Activated B cell treated with CpG ODN at 0.5 μM for 24 hours (primary cell): ENCODE data around the gene GPS2. TPM values are rescaled to one million over a fixed set of nuclear protein-coding genes. Genes with fewer than 3 reads are reported as not detected.

Experiments
- ATAC-seq: fragments of 200-7000 bp; cut with Tn5 transposase; one replicate; pipeline ENCODE4 v1.10.0; 2021; ENCODE audit warnings: low read depth, mild to moderate bottlenecking, moderate library complexity
- CTCF ChIA-PET: fragments of 350-600 bp; sonication (Branson Sonifier 250); formaldehyde crosslinking; loops from one replicate; lab custom pipeline; 2021; ENCODE audit warnings: antibody characterized with exemption; lab: Charles Lee
- POLR2A ChIA-PET: fragments of 350-600 bp; sonication (Branson Sonifier 250); formaldehyde crosslinking; loops from one replicate; lab custom pipeline; 2021; ENCODE audit warnings: antibody characterized with exemption; lab: Charles Lee
- DNase-seq: peaks from one replicate; pipeline ENCODE4 v3.0.0; 2022
- H3K27ac Mint-ChIP-seq: one replicate; pipeline ENCODE4 v1.8.0; 2020; ENCODE audit warnings: mixed read lengths
- H3K27me3 Mint-ChIP-seq: one replicate; pipeline ENCODE4 v1.8.0; 2021; ENCODE audit warnings: mixed read lengths
- H3K36me3 Mint-ChIP-seq: one replicate; pipeline ENCODE4 v1.8.0; 2021; ENCODE audit warnings: low read depth, mixed read lengths
- H3K4me1 Mint-ChIP-seq: one replicate; pipeline ENCODE4 v1.8.0; 2021; ENCODE audit warnings: mixed read lengths
- H3K4me3 Mint-ChIP-seq: one replicate; pipeline ENCODE4 v1.8.0; 2020; ENCODE audit warnings: mild to moderate bottlenecking, mixed read lengths
- H3K9me3 Mint-ChIP-seq: one replicate; pipeline ENCODE4 v1.8.0; 2020; ENCODE audit warnings: mixed read lengths
- CTCF ChIP-seq: fragments of 200-600 bp; IDR thresholded peaks from one replicate; pipeline ENCODE4 v1.8.0; 2022; ENCODE audit warnings: antibody characterized with exemption, mild to moderate bottlenecking
- intact Hi-C: fragments of 100-400 bp; cut with micrococcal nuclease; formaldehyde crosslinking; loops from one replicate; pipeline ENCODE4 v1.15.1; 2024
- total RNA-seq: library from RNA; stranded (reverse); gene quantifications from 2 replicates; pipeline ENCODE4 v1.2.3, GENCODE V29; 2022

The GPS2 gene
- total RNA-seq, 1 donor from 2014 or later, result 105 TPM

GRCh38 chr17:7290685-7291084, 24.5 kb downstream of the GPS2 start:
- ChIA-PET CTCF (no interaction called here), POLR2A (no interaction called here)
- H3K36me3 Mint-ChIP-seq, result no peaks in the 10 kb centered on the region
- no peak for TF ChIP-seq CTCF
- peaks cover 15% of the 10 kb centered on the region for H3K4me1 Mint-ChIP-seq
- H3K27me3 Mint-ChIP-seq, result peaks cover 43% of the 10 kb centered on the region
- H3K4me3 Mint-ChIP-seq, result no peak overlapping the region
- intact Hi-C loops, result no loop called here
- DNase-seq, result no peak
- H3K9me3 Mint-ChIP-seq, result no peaks in the 10 kb centered on the region
- H3K27ac Mint-ChIP-seq, result no peak overlapping the region
- ATAC-seq, result no peak

- TF ChIP-seq CTCF, result no peak
- Mint-ChIP-seq H3K9me3 (no peaks in the 10 kb centered on the region), H3K4me3 (no peak overlapping the region), H3K36me3 (no peaks in the 10 kb centered on the region), H3K27ac (no peak overlapping the region), H3K4me1 (peaks cover 12% of the 10 kb centered on the region), H3K27me3 (peaks cover 40% of the 10 kb centered on the region)
- ChIA-PET POLR2A (no interaction called here), CTCF (no interaction called here)
- no peak for DNase-seq
- ATAC-seq, result no peak
- intact Hi-C loops, result no loop called here
These were observed 25.0 kb downstream of the GPS2 start for GRCh38 chr17:7290166-7290565.

- Mint-ChIP-seq H3K4me1 (peaks cover 8% of the 10 kb centered on the region), H3K27ac (no peak overlapping the region), H3K9me3 (no peaks in the 10 kb centered on the region), H3K4me3 (no peak overlapping the region), H3K27me3 (peaks cover 37% of the 10 kb centered on the region), H3K36me3 (no peaks in the 10 kb centered on the region)
- TF ChIP-seq CTCF, result no peak
- ChIA-PET CTCF (no interaction called here), POLR2A (no interaction called here)
- intact Hi-C loops, result no loop called here
- ATAC-seq (no peak), DNase-seq (no peak)
These were observed 25.7 kb downstream of the GPS2 start for GRCh38 chr17:7289256-7290032.

GRCh38 chr17:7285679-7286078, 29.5 kb downstream of the GPS2 start:
- ATAC-seq, result no peak
- POLR2A ChIA-PET, result interaction anchor here (0.5 to 1.0 kb wide), 2 partner anchors 20 to 22 kb away, joined by 3 to 12 read pairs; partner anchors contain the start of gene EIF5A
- intact Hi-C loops, result no loop called here

More at GRCh38 chr17:7285679-7286078, 29.5 kb downstream of the GPS2 start:
- Mint-ChIP-seq H3K9me3 (no peaks in the 10 kb centered on the region), H3K27me3 (peaks cover 39% of the 10 kb centered on the region), H3K4me1 (peaks cover 10% of the 10 kb centered on the region), H3K27ac (no peak overlapping the region), H3K36me3 (no peaks in the 10 kb centered on the region), H3K4me3 (no peak overlapping the region)
- CTCF ChIA-PET, result interaction anchor here (1.6 kb wide), 1 partner anchor 11 kb away, joined by 5 read pairs; no protein-coding TSS in a partner anchor
- no peak for DNase-seq
- TF ChIP-seq CTCF, result no peak
